Left ventricle myocardium inferior (tissue), 1 donor: Measurements from ENCODE around the gene ACAD9. TPM values are rescaled to one million over a fixed set of nuclear protein-coding genes. Genes with fewer than 3 reads are reported as not detected.

Experiments used
- DNase-seq: peaks from one replicate; pipeline ENCODE4 v3.0.0-alpha.2; 2020
- H3K27ac ChIP-seq: fragments of 200-600 bp; replicated peaks from 2 replicates; pipeline ENCODE4 v1.8.0; 2021
- H3K27me3 ChIP-seq: fragments of 200-600 bp; 2 replicates; pipeline ENCODE4 v1.8.0; 2021; ENCODE audit warnings: low read depth
- H3K36me3 ChIP-seq: fragments of 200-600 bp; 2 replicates; pipeline ENCODE4 v1.8.0; 2021
- H3K4me1 ChIP-seq: fragments of 200-600 bp; 2 replicates; pipeline ENCODE4 v1.8.0; 2021
- H3K4me3 ChIP-seq: fragments of 200-600 bp; 2 replicates; pipeline ENCODE4 v1.8.0; 2021; ENCODE audit warnings: mild to moderate bottlenecking, moderate library complexity
- H3K9me3 ChIP-seq: fragments of 200-600 bp; replicated peaks from 2 replicates; pipeline ENCODE4 v1.8.0; 2021
- CTCF ChIP-seq: fragments of 200-600 bp; IDR thresholded peaks from 2 replicates; pipeline ENCODE4 v1.8.0; 2021; ENCODE audit warnings: antibody characterized with exemption, mild to moderate bottlenecking, borderline replicate concordance
- intact Hi-C: fragments of 100-400 bp; cut with micrococcal nuclease; formaldehyde crosslinking; loops from one replicate; pipeline ENCODE4 v1.11.0; 2022
- total RNA-seq: library from RNA; stranded (reverse); fragmentation: NEBNext Ultra II Directional; extraction: Animal tissue kit (Norgen Biotek cat#: 25700); gene quantifications from one replicate; pipeline ENCODE4 v1.2.1, GENCODE V29; 2021
- donor health status: DM: no; HTN: yes; CAD: no; lungs with severe emphysema.

Gene ACAD9
- total RNA-seq, 1 donor from 2014 or later, result 35.9 TPM

- no peak overlapping the region for H3K27ac ChIP-seq
- no peak overlapping the region for H3K4me3 ChIP-seq
- TF ChIP-seq CTCF, result no peak
- peaks cover 8% of the 10 kb centered on the region for H3K4me1 ChIP-seq
- no peaks in the 10 kb centered on the region for H3K36me3 ChIP-seq
- intact Hi-C loops, result no loop called here
- no peaks in the 10 kb centered on the region for H3K27me3 ChIP-seq
- no peaks in the 10 kb centered on the region for H3K9me3 ChIP-seq
- DNase-seq, result no peak
Observed at GRCh38 chr3:128935922-128936321, 56.5 kb downstream of the ACAD9 start.

GRCh38 chr3:128936341-128936740 is 56.9 kb downstream of the ACAD9 start:
- no peak overlapping the region for H3K27ac ChIP-seq
- H3K9me3 ChIP-seq, result no peaks in the 10 kb centered on the region
- H3K4me3 ChIP-seq, result no peak overlapping the region
- no peaks in the 10 kb centered on the region for H3K27me3 ChIP-seq
- H3K36me3 ChIP-seq, result no peaks in the 10 kb centered on the region
- DNase-seq, result no peak
- TF ChIP-seq CTCF, result no peak
- intact Hi-C loops, result no loop called here
- H3K4me1 ChIP-seq, result peaks cover 8% of the 10 kb centered on the region

- intact Hi-C loops, result no loop called here
- Histone ChIP-seq H3K4me3 (no peak overlapping the region), H3K27ac (no peak overlapping the region), H3K9me3 (no peaks in the 10 kb centered on the region), H3K4me1 (peaks cover 8% of the 10 kb centered on the region), H3K36me3 (no peaks in the 10 kb centered on the region), H3K27me3 (no peaks in the 10 kb centered on the region)
- TF ChIP-seq CTCF, result no peak
- no peak for DNase-seq
Observed at GRCh38 chr3:128940252-128940651, 60.8 kb downstream of the ACAD9 start.

GRCh38 chr3:128942161-128942952 is 62.9 kb downstream of the ACAD9 start:
- no peak for DNase-seq
- Histone ChIP-seq H3K4me3 (no peak overlapping the region), H3K27me3 (no peaks in the 10 kb centered on the region), H3K36me3 (no peaks in the 10 kb centered on the region), H3K4me1 (no peaks in the 10 kb centered on the region), H3K27ac (no peak overlapping the region), H3K9me3 (no peaks in the 10 kb centered on the region)
- intact Hi-C loops, result no loop called here
- TF ChIP-seq CTCF, result no peak

- H3K9me3 ChIP-seq, result no peaks in the 10 kb centered on the region
- DNase-seq, result no peak
- no peak overlapping the region for H3K27ac ChIP-seq
- H3K4me1 ChIP-seq, result no peaks in the 10 kb centered on the region
- intact Hi-C loops, result no loop called here
- H3K36me3 ChIP-seq, result no peaks in the 10 kb centered on the region
- H3K27me3 ChIP-seq, result no peaks in the 10 kb centered on the region
- no peak overlapping the region for H3K4me3 ChIP-seq
- no peak for TF ChIP-seq CTCF
Observed at GRCh38 chr3:128945041-128945877, 65.8 kb downstream of the ACAD9 start.
